GM12878 (cell line): Measurements from ENCODE around the gene TBKBP1. TPM values are rescaled to one million over a fixed set of nuclear protein-coding genes. Genes with fewer than 3 reads are reported as not detected.

Experiments
- ATAC-seq: fragments of 200-7000 bp; cut with Tn5 transposase; 3 replicates; pipeline ENCODE4 v1.9.1; 2020; ENCODE audit warnings: mild to moderate bottlenecking, moderate library complexity
- BruUV-seq: library from RNA; stranded (reverse); fragments of 400-500 nt; replicated peaks from 2 replicates; lab custom pipeline; 2021; lab: Mats Ljungman, UMichigan
- CTCF ChIA-PET: fragments of 300-600 bp; sonication (Branson Sonifier 250); formaldehyde crosslinking; extraction: SDS; loops from one replicate; lab custom pipeline; 2021; ENCODE audit warnings: inconsistent platforms; lab: Yijun Ruan, JAX
- POLR2A ChIA-PET: fragments of 350-600 bp; formaldehyde crosslinking; extraction: SDS; loops from one replicate; lab custom pipeline; 2021; ENCODE audit warnings: inconsistent platforms; lab: Charles Lee
- RAD21 ChIA-PET: fragments of 300-600 bp; sonication (Branson Sonifier 250); formaldehyde crosslinking; loops from one replicate; lab custom pipeline; 2023; ENCODE audit warnings: antibody characterized with exemption; ENCODE audit not compliant: unreplicated experiment; lab: Charles Lee
- SMC1A ChIA-PET: fragments of 300-600 bp; sonication (Branson Sonifier 250); formaldehyde crosslinking; loops from one replicate; lab custom pipeline; 2023; ENCODE audit not compliant: unreplicated experiment, uncharacterized antibody; lab: Charles Lee
- DNase-seq: peaks from one replicate; pipeline ENCODE4 v3.0.0-alpha.2; 2011; ENCODE audit warnings: low read depth, low spot score
- FAIRE-seq: peaks from 3 replicates; lab custom pipeline; 2011; peaks lifted over from hg19 to GRCh38; lab: Jason Lieb, UNC
- H2AFZ ChIP-seq: 2 replicates; pipeline ENCODE4 v1.6.0; 2011; ENCODE audit warnings: low read depth, low read length, control low read depth; ENCODE audit not compliant: control insufficient read depth
- H3K27ac ChIP-seq: 2 replicates; pipeline ENCODE4 v1.5.1; 2011; ENCODE audit warnings: control low read depth; ENCODE audit not compliant: control insufficient read depth, insufficient read depth
- H3K27me3 ChIP-seq, 2 experiments: replicated peaks in 1 of 2; 2 replicates each; pipeline versions ENCODE4 v1.6.0 to v1.6.1; 2011; ENCODE audit warnings: low read length in 1 of 2; ENCODE audit not compliant: control insufficient read depth in 2 of 2, insufficient read depth in 2 of 2
- H3K36me3 ChIP-seq, 2 experiments: 2 replicates each; pipeline ENCODE4 v1.5.1; 2011; ENCODE audit warnings: low read length in 1 of 2; ENCODE audit not compliant: control insufficient read depth in 2 of 2, insufficient read depth in 2 of 2
- H3K4me1 ChIP-seq: 2 replicates; pipeline ENCODE4 v1.6.1; 2011; ENCODE audit warnings: mild to moderate bottlenecking, low read length, moderate library complexity, mixed read lengths; ENCODE audit not compliant: control insufficient read depth, insufficient read depth
- H3K4me2 ChIP-seq: 2 replicates; pipeline ENCODE4 v1.6.0; 2011; ENCODE audit warnings: control low read depth; ENCODE audit not compliant: control insufficient read depth, insufficient read depth
- H3K4me3 ChIP-seq: fragments of 200-600 bp; sonication (generic); 2 replicates; pipeline ENCODE4 v1.5.1; 2016
- H3K79me2 ChIP-seq: 2 replicates; pipeline ENCODE4 v1.6.0; 2011; ENCODE audit warnings: low read length; ENCODE audit not compliant: control insufficient read depth, insufficient read depth
- H3K9ac ChIP-seq: 2 replicates; pipeline ENCODE4 v1.8.0; 2011; ENCODE audit warnings: low read length, control low read depth, mixed read lengths; ENCODE audit not compliant: control insufficient read depth, insufficient read depth
- H3K9me3 ChIP-seq: replicated peaks from 3 replicates; pipeline ENCODE4 v1.5.1; 2011; ENCODE audit warnings: mild to moderate bottlenecking, low read length; ENCODE audit not compliant: control insufficient read depth, insufficient read depth
- H4K20me1 ChIP-seq: 2 replicates; pipeline ENCODE4 v1.6.0; 2011; ENCODE audit not compliant: control insufficient read depth, insufficient read depth
- GABPA ChIP-seq: IDR thresholded peaks from 2 replicates; pipeline ENCODE4 v1.6.1; 2014; ENCODE audit warnings: antibody characterized with exemption, low read depth, mild to moderate bottlenecking, inconsistent platforms
- NFXL1 ChIP-seq: fragments of 450-650 bp; IDR thresholded peaks from 2 replicates; pipeline ENCODE4 v1.6.1; 2017; ENCODE audit warnings: antibody characterized with exemption, mild to moderate bottlenecking, borderline replicate concordance
- POLR2AphosphoS5 ChIP-seq: IDR thresholded peaks from 2 replicates; pipeline ENCODE4 v1.6.1; 2011; ENCODE audit warnings: mild to moderate bottlenecking, low read length, inconsistent platforms
- TAF1 ChIP-seq: IDR thresholded peaks from 2 replicates; pipeline ENCODE4 v1.6.1; 2011; ENCODE audit warnings: mild to moderate bottlenecking, low read depth, low read length, borderline replicate concordance
- ZNF622 ChIP-seq: fragments of 450-650 bp; IDR thresholded peaks from 2 replicates; pipeline ENCODE4 v1.6.1; 2017; ENCODE audit warnings: mild to moderate bottlenecking, inconsistent platforms
- WGBS: methylation state at CpG from one replicate; pipeline ENCODE4 v1.1.6; 2016; ENCODE audit warnings: low lambda C conversion rate; ENCODE audit not compliant: insufficient replicate concordance, insufficient coverage; ENCODE audit errors: missing lambda C conversion rate; 5-methylcytosine and 5-hydroxymethylcytosine counted together
- in situ Hi-C: fragments of 300-500 bp; cut with MboI; formaldehyde crosslinking; loops from 9 replicates; pipeline ENCODE4 v1.14.3; 2018; ENCODE audit warnings: mixed read lengths
- intact Hi-C: fragments of 100-400 bp; cut with micrococcal nuclease; formaldehyde crosslinking; loops from one replicate; pipeline ENCODE4 v1.14.2; 2022; ENCODE audit not compliant: unreplicated experiment
- polyA plus RNA-seq, 11 experiments: library from polyadenylated mRNA; depleted of rRNA in 4 of 11; unstranded in 6 of 11; stranded (reverse) in 5 of 11; fragments of >200 nt; fragmentation: Nextera tagmentation in 4 of 11; fragmentation: Illumina TruSeq in 1 of 11; extraction: Ambion mirVana in 4 of 11; extraction: Trizol in 1 of 11; gene quantifications; 1 replicate in 1 of 11; 2 replicates in 10 of 11; pipeline versions ENCODE4 v1.2.1 to v1.2.3, GENCODE V29; 2011 to 2016; ENCODE audit warnings: inconsistent platforms in 2 of 11, missing spikeins in 2 of 11, low read depth in 1 of 11
- total RNA-seq, 4 experiments: library from RNA; depleted of rRNA in 3 of 4; stranded (reverse); fragments of >200 nt in 3 of 4; fragmentation: Illumina TruSeq in 1 of 4; extraction: Trizol in 1 of 4; gene quantifications; 2 replicates each; pipeline versions ENCODE4 v1.2.1 to v1.2.3, GENCODE V29; 2013 to 2021

TBKBP1 gene
- total and polyA plus RNA-seq, 10 of the 15 experiments (the other 5 are each of a cell fraction or from before 2014, with no cell fraction given), result 0.11 to 2.7 (median 0.74) TPM; not detected in 3

GRCh38 chr17:47670064-47670463, 23.9 kb upstream of the TBKBP1 start:
- Histone ChIP-seq H3K79me2 (peaks cover under 1% of the 10 kb centered on the region), H3K9me3 (no peaks in the 10 kb centered on the region), H3K36me3 (peaks cover 24 to 78% of the 10 kb centered on the region in 2 experiments), H3K4me3 (no peak overlapping the region), H3K4me2 (no peak overlapping the region), H3K27me3 (no peaks in the 10 kb centered on the region), H3K9ac (no peak overlapping the region), H3K27ac (no peak overlapping the region), H2AFZ (no peak overlapping the region), H3K4me1 (no peaks in the 10 kb centered on the region)
- DNase-seq, result no peak
- BruUV-seq, result no TSS peak
- ChIA-PET SMC1A (no interaction called here), POLR2A (no interaction called here), CTCF (interaction anchor here (1.0 kb wide), 1 partner anchor 8 kb away, joined by 3 read pairs; no protein-coding TSS in a partner anchor), RAD21 (no interaction called here)
- no peak for ATAC-seq
- in situ Hi-C loops (no loop called here), intact Hi-C loops (no loop called here)
- WGBS, result 0% methylated on average over 1 of the region's 1 CpG
- TF ChIP-seq GABPA, result no peak
- no peak for TF ChIP-seq ZNF622
- TF ChIP-seq POLR2AphosphoS5, result no peak
- TF ChIP-seq, all 136 proteins: peak for 0
- no peak for FAIRE-seq
- no peaks in the 10 kb centered on the region for H4K20me1 ChIP-seq

GRCh38 chr17:47674499-47674898, 19.5 kb upstream of the TBKBP1 start:
- SMC1A ChIA-PET, result interaction anchor here (1.3 to 2.3 kb wide), 2 partner anchors 9 to 25 kb away, joined by 3 to 7 read pairs; no protein-coding TSS in a partner anchor
- Histone ChIP-seq H3K4me3 (no peak overlapping the region), H3K27me3 (no peaks in the 10 kb centered on the region)
- no peak for FAIRE-seq
- TF ChIP-seq NFXL1, result no peak
- no peak for TF ChIP-seq TAF1
- peak; percentile 57 for TF ChIP-seq POLR2AphosphoS5
- TF ChIP-seq, all 136 proteins: peak for 1
- no TSS peak for BruUV-seq
- intact Hi-C loops, result no loop called here
- ChIA-PET POLR2A (interaction anchor here (0.8 kb wide), 1 partner anchor 11 kb away, joined by 3 read pairs; no protein-coding TSS in a partner anchor), CTCF (interaction anchor here (0.6 to 2.3 kb wide), 4 partner anchors 10 to 76 kb away, joined by 3 to 17 read pairs (median 6); no protein-coding TSS in a partner anchor), RAD21 (interaction anchor here (0.7 kb wide), 1 partner anchor 26 kb away, joined by 3 read pairs; no protein-coding TSS in a partner anchor)
- in situ Hi-C loops, result no loop called here
- H3K4me1 ChIP-seq, result no peaks in the 10 kb centered on the region
- H3K9me3 ChIP-seq, result no peaks in the 10 kb centered on the region
- H3K36me3 ChIP-seq, result peaks cover 26 to 71% of the 10 kb centered on the region in 2 experiments
- no peak overlapping the region for H3K9ac ChIP-seq
- H3K27ac ChIP-seq, result no peak overlapping the region
- no peaks in the 10 kb centered on the region for H4K20me1 ChIP-seq
- H2AFZ ChIP-seq, result no peak overlapping the region
- WGBS, result 100% methylated on average over 4 of the region's 4 CpGs
- DNase-seq, result no peak
- no peak overlapping the region for H3K4me2 ChIP-seq
- no peak for ATAC-seq
- H3K79me2 ChIP-seq, result no peaks in the 10 kb centered on the region; the same call in 1 of the 2 replicates
